Hematopoietic multipotent progenitor cell treated with erythropoietin and hydrocortisone succinate and interleukin-3 and kit ligand, for 8 days (in vitro differentiated cells): ENCODE data around the gene CLRN3.

ENCODE experiments used
- DNase-seq: peaks from one replicate; pipeline ENCODE4 v3.0.0-alpha.2; 2015

Gene CLRN3

GRCh38 chr10:127892743-127893142, at the start of gene CLRN3:
TSS of gene CLRN3 (minus strand) at chr10:127892941. CDS start at chr10:127892784, 157 bp downstream.
- DNase-seq: no peak

- no peak for DNase-seq
Observed at GRCh38 chr10:127940866-127941640, 48.3 kb upstream of the CLRN3 start.

- no peak for DNase-seq
Observed at GRCh38 chr10:127939786-127940330, 47.1 kb upstream of the CLRN3 start.

GRCh38 chr10:127937915-127938463, 45.2 kb upstream of the CLRN3 start:
- no peak for DNase-seq

GRCh38 chr10:127937069-127937468, 44.3 kb upstream of the CLRN3 start:
- no peak for DNase-seq

GRCh38 chr10:127935071-127935561, 42.4 kb upstream of the CLRN3 start:
- DNase-seq: no peak

GRCh38 chr10:127934383-127934782, 41.6 kb upstream of the CLRN3 start:
- DNase-seq: no peak

GRCh38 chr10:127933271-127933670, 40.5 kb upstream of the CLRN3 start:
- DNase-seq: no peak

GRCh38 chr10:127932521-127933270, 40.0 kb upstream of the CLRN3 start:
- no peak for DNase-seq

GRCh38 chr10:127928021-127928806, 35.5 kb upstream of the CLRN3 start:
- no peak for DNase-seq

- no peak for DNase-seq
Observed at GRCh38 chr10:127926455-127926854, 33.7 kb upstream of the CLRN3 start.

GRCh38 chr10:127925471-127926207, 32.9 kb upstream of the CLRN3 start:
- no peak for DNase-seq

GRCh38 chr10:127923646-127924045, 30.9 kb upstream of the CLRN3 start:
- DNase-seq: no peak

- no peak for DNase-seq
Observed at GRCh38 chr10:127922675-127923366, 30.1 kb upstream of the CLRN3 start.

- DNase-seq: no peak
Observed at GRCh38 chr10:127922206-127922605, 29.5 kb upstream of the CLRN3 start.

GRCh38 chr10:127921753-127922145, 29.0 kb upstream of the CLRN3 start:
- DNase-seq: no peak

GRCh38 chr10:127921075-127921752, 28.5 kb upstream of the CLRN3 start:
- no peak for DNase-seq

GRCh38 chr10:127920306-127921074, 27.7 kb upstream of the CLRN3 start:
- DNase-seq: no peak

- DNase-seq: no peak
Observed at GRCh38 chr10:127919418-127920271, 26.9 kb upstream of the CLRN3 start.
